Breast epithelium (tissue), 3 donors: ENCODE measurements around the gene EXOG.

Experiments
- POLR2A ChIP-seq: fragments of 450-650 bp; IDR thresholded peaks from one replicate; pipeline ENCODE4 v1.6.1; 2016; ENCODE audit warnings: antibody characterized with exemption, mild to moderate bottlenecking, moderate library complexity
- TF ChIP-seq, protein P1 (sequence below), 3 donors: fragments of 450-650 bp; IDR thresholded peaks; one replicate each; pipeline ENCODE4 v1.5.1; 2016 to 2017; ENCODE audit warnings: antibody characterized with exemption in 3 of 3, mild to moderate bottlenecking in 3 of 3, moderate library complexity in 3 of 3

DNA sequence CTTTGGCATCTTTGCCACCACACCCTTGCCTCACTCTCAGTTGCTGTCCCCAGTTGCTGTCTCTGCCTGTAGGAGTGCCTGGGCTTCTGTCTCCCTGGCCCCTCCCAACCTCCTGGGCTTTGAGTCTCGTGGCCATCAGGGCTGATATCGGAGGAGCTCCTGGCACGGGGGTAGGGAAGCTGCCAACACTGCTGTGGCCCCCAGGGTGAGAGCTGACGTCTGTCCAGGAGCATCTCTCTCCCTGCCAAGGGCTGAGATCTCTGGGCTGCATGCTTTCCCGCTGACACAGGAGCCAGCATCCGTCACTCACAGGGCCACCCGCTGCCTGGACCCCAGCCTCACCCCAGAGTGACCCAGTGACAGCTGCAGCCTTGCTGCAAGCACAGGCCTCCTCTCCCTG is 47.4 kb downstream of the EXOG start:
- TF ChIP-seq, protein P1, sequence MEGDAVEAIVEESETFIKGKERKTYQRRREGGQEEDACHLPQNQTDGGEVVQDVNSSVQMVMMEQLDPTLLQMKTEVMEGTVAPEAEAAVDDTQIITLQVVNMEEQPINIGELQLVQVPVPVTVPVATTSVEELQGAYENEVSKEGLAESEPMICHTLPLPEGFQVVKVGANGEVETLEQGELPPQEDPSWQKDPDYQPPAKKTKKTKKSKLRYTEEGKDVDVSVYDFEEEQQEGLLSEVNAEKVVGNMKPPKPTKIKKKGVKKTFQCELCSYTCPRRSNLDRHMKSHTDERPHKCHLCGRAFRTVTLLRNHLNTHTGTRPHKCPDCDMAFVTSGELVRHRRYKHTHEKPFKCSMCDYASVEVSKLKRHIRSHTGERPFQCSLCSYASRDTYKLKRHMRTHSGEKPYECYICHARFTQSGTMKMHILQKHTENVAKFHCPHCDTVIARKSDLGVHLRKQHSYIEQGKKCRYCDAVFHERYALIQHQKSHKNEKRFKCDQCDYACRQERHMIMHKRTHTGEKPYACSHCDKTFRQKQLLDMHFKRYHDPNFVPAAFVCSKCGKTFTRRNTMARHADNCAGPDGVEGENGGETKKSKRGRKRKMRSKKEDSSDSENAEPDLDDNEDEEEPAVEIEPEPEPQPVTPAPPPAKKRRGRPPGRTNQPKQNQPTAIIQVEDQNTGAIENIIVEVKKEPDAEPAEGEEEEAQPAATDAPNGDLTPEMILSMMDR (IDR thresholded peaks at IDR 0.05): no peak
- TF ChIP-seq POLR2A: no peak
